Measurements from ENCODE around the gene ARRDC5. TPM values are rescaled to one million over a fixed set of nuclear protein-coding genes. Genes with fewer than 3 reads are reported as not detected.

The ARRDC5 gene
- total RNA-seq, 1 experiment from 2014 or later = not detected

DNA sequence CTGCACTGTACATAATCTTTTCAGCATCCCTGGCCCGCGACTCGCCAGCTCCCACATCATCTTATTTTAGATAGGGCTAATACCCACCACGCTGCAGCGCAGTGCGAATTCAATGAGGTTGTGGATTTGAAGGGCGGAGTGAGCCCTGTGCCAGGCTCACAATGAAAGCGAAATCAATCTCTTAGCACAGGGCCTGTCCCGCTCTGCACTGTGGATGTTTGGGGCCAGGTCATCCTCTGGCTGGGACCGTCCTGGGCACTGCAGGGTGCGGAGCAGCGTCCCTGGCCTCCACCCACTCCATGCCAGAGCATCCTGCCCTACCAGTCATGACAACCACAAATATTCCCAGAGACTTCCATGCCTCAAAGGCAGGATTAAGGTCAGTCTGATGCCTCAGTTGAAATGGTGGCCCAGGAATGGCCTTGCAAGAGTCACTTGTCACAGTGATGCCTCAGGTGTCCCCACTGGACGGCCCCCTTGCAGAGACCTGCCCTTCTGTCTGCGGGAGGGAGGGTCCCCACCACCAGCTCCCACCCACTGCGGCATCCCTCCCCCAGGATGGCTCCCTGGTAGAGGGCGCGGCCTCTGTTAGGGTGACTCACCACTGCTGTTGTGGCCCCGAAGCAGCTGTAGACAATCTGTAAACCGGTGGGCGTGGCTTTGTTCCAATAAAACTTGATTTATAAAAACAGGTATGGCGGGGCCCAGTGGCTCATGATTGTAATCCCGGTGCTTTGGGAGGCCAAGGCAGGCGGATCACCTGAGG, 12.2 kb upstream of the ARRDC5 start:
- no peak overlapping the region for H3K27ac Mint-ChIP-seq (ENCODE audit: unreplicated experiment)
- H3K4me1 Mint-ChIP-seq (ENCODE audit: low read depth, unreplicated experiment) = peaks cover 26% of the 10 kb centered on the region
- H3K36me3 Mint-ChIP-seq (ENCODE audit: insufficient read depth, unreplicated experiment) = peaks cover 38% of the 10 kb centered on the region
- H3K9me3 Mint-ChIP-seq (ENCODE audit: low read depth, unreplicated experiment) = no peaks in the 10 kb centered on the region
- no TSS peak for BruUV-seq (replicated peaks)
- no peaks in the 10 kb centered on the region for H3K27me3 Mint-ChIP-seq (ENCODE audit: unreplicated experiment)
- CTCF ChIA-PET = interaction anchor here (0.5 to 1.1 kb wide), 5 partner anchors 94 to 621 kb away, joined by 3 to 4 read pairs (median 3); partner anchors contain the start of gene FEM1A
- TF ChIP-seq CTCF (IDR thresholded peaks at IDR 0.05; ENCODE audit: unreplicated experiment) = no peak
- peak overlapping the region; percentile 14 for H3K4me3 Mint-ChIP-seq (ENCODE audit: low read depth, unreplicated experiment)
- DNase-seq = peak; percentile 81
- intact Hi-C loops (cut with micrococcal nuclease; ENCODE audit: unreplicated experiment) = loop anchor here (5.0 kb wide), 1 partner anchor 108 kb away; no protein-coding TSS in a partner anchor

DNA sequence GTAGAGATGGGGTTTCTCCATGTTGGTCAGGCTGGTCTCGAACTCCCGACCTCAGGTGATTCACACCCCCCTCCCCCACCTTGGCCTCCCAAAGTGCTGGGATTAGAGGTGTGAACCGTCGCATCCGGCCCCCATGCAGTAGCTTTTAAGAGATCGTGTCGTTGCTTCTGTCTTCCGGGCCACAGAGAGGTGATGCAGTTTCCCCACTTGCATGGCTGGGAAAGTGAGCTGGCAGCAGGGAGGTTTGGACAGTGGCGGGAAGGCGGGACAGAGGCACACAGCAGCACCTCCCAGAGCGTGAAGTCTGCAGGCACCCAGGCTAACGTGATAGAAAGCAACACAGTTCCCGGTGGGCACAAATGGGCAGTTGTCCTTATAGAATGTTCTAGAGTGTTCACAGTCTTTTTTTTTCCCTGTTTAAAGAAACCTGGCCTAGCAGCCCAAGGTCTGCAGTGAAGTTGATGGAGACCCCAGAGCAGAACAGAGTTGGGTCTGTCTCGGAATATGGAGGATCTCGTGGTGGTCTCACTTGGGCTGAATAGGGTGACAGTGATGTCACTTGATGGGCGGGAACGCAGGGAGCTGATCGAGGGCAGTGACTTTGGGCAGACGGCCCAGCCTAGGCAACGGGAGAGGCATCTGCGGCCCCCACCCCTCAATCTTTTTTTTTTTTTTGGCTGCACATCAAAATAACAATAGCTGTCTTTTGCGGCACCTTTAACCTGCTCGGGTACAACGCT, 11.5 kb upstream of the ARRDC5 start:
- Mint-ChIP-seq H3K36me3 (ENCODE audit: insufficient read depth, unreplicated experiment) (peaks cover 38% of the 10 kb centered on the region), H3K27me3 (ENCODE audit: unreplicated experiment) (no peaks in the 10 kb centered on the region), H3K4me1 (ENCODE audit: low read depth, unreplicated experiment) (peaks cover 26% of the 10 kb centered on the region), H3K4me3 (ENCODE audit: low read depth, unreplicated experiment) (peak overlapping the region; percentile 14), H3K9me3 (ENCODE audit: low read depth, unreplicated experiment) (no peaks in the 10 kb centered on the region), H3K27ac (ENCODE audit: unreplicated experiment) (peak overlapping the region; percentile 33)
- no TSS peak for BruUV-seq (replicated peaks)
- CTCF ChIA-PET = interaction anchor here (1.1 kb wide), 1 partner anchor 105 kb away, joined by 4 read pairs; no protein-coding TSS in a partner anchor
- intact Hi-C loops (cut with micrococcal nuclease; ENCODE audit: unreplicated experiment) = loop anchor here (5.0 kb wide), 1 partner anchor 107 kb away; no protein-coding TSS in a partner anchor
- no peak for TF ChIP-seq CTCF (IDR thresholded peaks at IDR 0.05; ENCODE audit: unreplicated experiment)
- DNase-seq = no peak

DNA sequence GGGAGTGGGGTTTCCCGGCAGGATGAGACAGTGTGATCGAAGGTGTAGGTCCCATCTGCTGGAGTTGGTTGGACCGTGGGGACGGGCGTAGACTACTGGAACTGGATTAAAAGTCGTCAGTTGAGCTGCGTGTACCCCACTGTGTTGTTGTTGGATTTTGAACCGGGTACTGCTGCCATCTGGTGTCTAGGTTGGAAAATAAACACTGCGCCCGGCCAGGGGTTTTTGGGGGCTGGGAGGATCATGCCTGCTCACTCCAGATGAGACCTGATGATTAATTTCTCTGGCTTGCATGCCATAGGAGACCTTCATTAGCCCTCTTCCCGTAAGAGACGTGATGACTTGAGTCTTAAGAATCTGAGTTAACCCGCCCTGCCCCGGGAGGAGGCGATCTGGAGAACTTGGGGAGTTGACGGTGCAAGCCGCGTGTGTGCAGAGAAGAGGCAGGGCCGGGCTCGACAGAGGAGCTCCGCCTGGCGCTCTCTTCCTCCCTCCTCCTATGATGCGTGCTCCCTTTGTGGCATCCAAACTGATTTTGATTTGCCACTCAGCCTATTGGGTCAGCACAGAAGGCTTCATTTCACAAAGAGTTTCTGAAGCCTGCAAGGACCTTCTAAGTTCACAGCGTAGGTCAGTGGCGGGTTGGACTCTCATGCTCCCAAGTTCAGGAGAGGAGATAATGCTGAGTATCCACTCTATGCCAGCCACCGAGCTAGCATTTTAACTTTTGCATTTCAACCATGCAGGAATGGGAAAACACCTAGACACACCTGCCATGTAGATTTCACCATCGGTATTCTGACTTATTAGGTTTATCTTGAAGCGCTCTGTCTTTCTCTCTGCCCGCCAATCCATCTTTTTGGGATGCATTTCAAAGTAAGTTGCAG, 9.3 kb upstream of the ARRDC5 start:
- intact Hi-C loops (cut with micrococcal nuclease; ENCODE audit: unreplicated experiment) = loop anchor here (1.0 to 5.0 kb wide), 2 partner anchors 40 to 105 kb away; no protein-coding TSS in a partner anchor
- CTCF ChIA-PET = interaction anchor here (0.6 to 2.4 kb wide), 11 partner anchors 9 to 512 kb away, joined by 3 to 30 read pairs (median 6); partner anchors contain the start of genes ARRDC5, FEM1A, PLIN3 and SH3GL1
- peak overlapping the region; percentile 66 for H3K4me3 Mint-ChIP-seq (ENCODE audit: low read depth, unreplicated experiment)
- peak; percentile 77 for DNase-seq
- no peaks in the 10 kb centered on the region for H3K27me3 Mint-ChIP-seq (ENCODE audit: unreplicated experiment)
- peak overlapping the region; percentile 86 for H3K27ac Mint-ChIP-seq (ENCODE audit: unreplicated experiment)
- peak; percentile 41 for TF ChIP-seq CTCF (IDR thresholded peaks at IDR 0.05; ENCODE audit: unreplicated experiment)
- H3K9me3 Mint-ChIP-seq (ENCODE audit: low read depth, unreplicated experiment) = no peaks in the 10 kb centered on the region
- no TSS peak for BruUV-seq (replicated peaks)
- peaks cover 39% of the 10 kb centered on the region for H3K36me3 Mint-ChIP-seq (ENCODE audit: insufficient read depth, unreplicated experiment)
- H3K4me1 Mint-ChIP-seq (ENCODE audit: low read depth, unreplicated experiment) = peaks cover 33% of the 10 kb centered on the region

Measured in Calu3 (cell line).